CD14-positive monocyte (primary cell): ENCODE data around the gene FKBP11. TPM values are rescaled to one million over a fixed set of nuclear protein-coding genes. Genes with fewer than 3 reads are reported as not detected.

ENCODE experiments used
- DNase-seq, 3 donors: peaks; one replicate each; pipeline ENCODE4 v3.0.0-alpha.2; 2011 to 2022
- H2AFZ ChIP-seq: 2 replicates; pipeline ENCODE4 v1.6.0; 2012; ENCODE audit warnings: mild to moderate bottlenecking, low read depth, low read length, inconsistent platforms; ENCODE audit not compliant: insufficient read depth, poor library complexity, severe bottlenecking
- H3K27ac ChIP-seq, 2 donors: 1 replicate in 1 of 2; 2 replicates in 1 of 2; pipeline ENCODE4 v1.5.1; 2012 to 2013; ENCODE audit warnings: low read length in 2 of 2, control low read depth in 1 of 2, inconsistent platforms in 1 of 2, low read depth in 1 of 2, mild to moderate bottlenecking in 1 of 2
- H3K27me3 ChIP-seq, 2 donors: one replicate each; pipeline versions ENCODE4 v1.6.0 to v1.6.1; 2011 to 2013; ENCODE audit warnings: low read length in 2 of 2; ENCODE audit not compliant: control insufficient read depth in 2 of 2, insufficient read depth in 2 of 2
- H3K36me3 ChIP-seq, 2 donors: replicated peaks in 1 of 2; 1 replicate in 1 of 2; 2 replicates in 1 of 2; pipeline versions ENCODE4 v1.5.1 to v1.6.1; 2012 to 2013; ENCODE audit warnings: low read length in 2 of 2, control low read depth in 1 of 2, inconsistent platforms in 1 of 2, mild to moderate bottlenecking in 1 of 2; ENCODE audit not compliant: insufficient read depth in 2 of 2, control insufficient read depth in 1 of 2
- H3K4me1 ChIP-seq, 2 donors: 1 replicate in 1 of 2; 2 replicates in 1 of 2; pipeline versions ENCODE4 v1.5.1 to v1.6.1; 2012 to 2013; ENCODE audit warnings: low read length in 2 of 2, control low read depth in 1 of 2, inconsistent platforms in 1 of 2, mild to moderate bottlenecking in 1 of 2, moderate library complexity in 1 of 2; ENCODE audit not compliant: insufficient read depth in 2 of 2, control insufficient read depth in 1 of 2
- H3K4me2 ChIP-seq: replicated peaks from 2 replicates; pipeline ENCODE3; 2012; ENCODE audit warnings: low read length, moderate library complexity, mild to moderate bottlenecking; ENCODE audit not compliant: poor library complexity, severe bottlenecking; ENCODE audit errors: extremely low read depth
- H3K4me3 ChIP-seq, 3 experiments: fragments of 200-600 bp in 1 of 3; sonication (generic) in 1 of 3; replicated peaks in 1 of 3; 1 replicate in 2 of 3; 2 replicates in 1 of 3; pipeline ENCODE4 v1.5.1; 2011 to 2013; ENCODE audit warnings: low read length in 3 of 3, mild to moderate bottlenecking in 3 of 3, control low read depth in 2 of 3, low read depth in 2 of 3, inconsistent platforms in 1 of 3, moderate library complexity in 1 of 3
- H3K79me2 ChIP-seq: 2 replicates; pipeline ENCODE4 v1.6.0; 2012; ENCODE audit warnings: mild to moderate bottlenecking, control low read depth, inconsistent platforms, low read length, moderate library complexity; ENCODE audit not compliant: insufficient read depth
- H3K9ac ChIP-seq: 2 replicates; pipeline ENCODE4 v1.6.0; 2017; ENCODE audit warnings: low read length, mild to moderate bottlenecking; ENCODE audit not compliant: insufficient read depth, poor library complexity, severe bottlenecking
- H3K9me3 ChIP-seq, 2 donors: replicated peaks in 1 of 2; 1 replicate in 1 of 2; 2 replicates in 1 of 2; pipeline versions ENCODE4 v1.5.1 to v1.6.1; 2012 to 2013; ENCODE audit warnings: low read length in 2 of 2, control low read depth in 1 of 2; ENCODE audit not compliant: control insufficient read depth in 1 of 2, insufficient read depth in 1 of 2
- H4K20me1 ChIP-seq: 2 replicates; pipeline ENCODE4 v1.6.0; 2012; ENCODE audit warnings: mild to moderate bottlenecking, low read length, control low read depth, moderate library complexity; ENCODE audit not compliant: insufficient read depth
- H3K27ac Mint-ChIP-seq, 7 donors: one replicate each; pipeline ENCODE4 v1.8.0; 2020; ENCODE audit warnings: mild to moderate bottlenecking in 7 of 7, mixed read lengths in 7 of 7, moderate library complexity in 6 of 7, inconsistent platforms in 2 of 7
- H3K27me3 Mint-ChIP-seq, 3 donors: one replicate each; pipeline ENCODE4 v1.8.0; 2021 to 2022; ENCODE audit warnings: low read depth in 3 of 3, mild to moderate bottlenecking in 3 of 3, mixed read lengths in 3 of 3, moderate library complexity in 3 of 3, inconsistent platforms in 1 of 3
- H3K36me3 Mint-ChIP-seq, 2 donors: one replicate each; pipeline ENCODE4 v1.8.0; 2020; ENCODE audit warnings: mixed read lengths in 2 of 2, inconsistent platforms in 1 of 2, mild to moderate bottlenecking in 1 of 2
- H3K4me1 Mint-ChIP-seq: one replicate; pipeline ENCODE4 v1.8.0; 2020; ENCODE audit warnings: mild to moderate bottlenecking, mixed read lengths
- H3K4me3 Mint-ChIP-seq, 2 donors: one replicate each; pipeline ENCODE4 v1.8.0; 2020; ENCODE audit warnings: mild to moderate bottlenecking in 2 of 2, mixed read lengths in 2 of 2, moderate library complexity in 1 of 2
- H3K9me3 Mint-ChIP-seq, 7 donors: one replicate each; pipeline ENCODE4 v1.8.0; 2020 to 2022; ENCODE audit warnings: mixed read lengths in 7 of 7, mild to moderate bottlenecking in 6 of 7, moderate library complexity in 6 of 7, inconsistent platforms in 2 of 7
- WGBS: methylation state at CpG from one replicate; pipeline ENCODE4 v1.1.5; 2013; ENCODE audit warnings: missing lambda C conversion rate; ENCODE audit not compliant: insufficient coverage; 5-methylcytosine and 5-hydroxymethylcytosine counted together
- intact Hi-C, 2 donors: fragments of 100-400 bp; cut with micrococcal nuclease; formaldehyde crosslinking; loops; one replicate each; pipeline versions ENCODE4 v1.15.0 to v1.15.1; 2023
- polyA plus RNA-seq, 3 donors: library from polyadenylated mRNA; depleted of rRNA in 1 of 3; unstranded in 2 of 3; stranded (reverse) in 1 of 3; fragments of 300-500 nt in 2 of 3; fragments of >200 nt in 1 of 3; fragmentation: Illumina TruSeq in 2 of 3; gene quantifications; 1 replicate in 2 of 3; 2 replicates in 1 of 3; pipeline ENCODE4 v1.2.3, GENCODE V29; 2012 to 2021
- TF ChIP-seq, protein P1 (sequence below): fragments of 200-600 bp; IDR thresholded peaks from one replicate; pipeline ENCODE4 v1.8.0; 2022; ENCODE audit warnings: antibody characterized with exemption, mild to moderate bottlenecking

Gene FKBP11
- polyA plus RNA-seq, 3 donors, result 1.5 to 15.2 (median 2.2) TPM

DNA sequence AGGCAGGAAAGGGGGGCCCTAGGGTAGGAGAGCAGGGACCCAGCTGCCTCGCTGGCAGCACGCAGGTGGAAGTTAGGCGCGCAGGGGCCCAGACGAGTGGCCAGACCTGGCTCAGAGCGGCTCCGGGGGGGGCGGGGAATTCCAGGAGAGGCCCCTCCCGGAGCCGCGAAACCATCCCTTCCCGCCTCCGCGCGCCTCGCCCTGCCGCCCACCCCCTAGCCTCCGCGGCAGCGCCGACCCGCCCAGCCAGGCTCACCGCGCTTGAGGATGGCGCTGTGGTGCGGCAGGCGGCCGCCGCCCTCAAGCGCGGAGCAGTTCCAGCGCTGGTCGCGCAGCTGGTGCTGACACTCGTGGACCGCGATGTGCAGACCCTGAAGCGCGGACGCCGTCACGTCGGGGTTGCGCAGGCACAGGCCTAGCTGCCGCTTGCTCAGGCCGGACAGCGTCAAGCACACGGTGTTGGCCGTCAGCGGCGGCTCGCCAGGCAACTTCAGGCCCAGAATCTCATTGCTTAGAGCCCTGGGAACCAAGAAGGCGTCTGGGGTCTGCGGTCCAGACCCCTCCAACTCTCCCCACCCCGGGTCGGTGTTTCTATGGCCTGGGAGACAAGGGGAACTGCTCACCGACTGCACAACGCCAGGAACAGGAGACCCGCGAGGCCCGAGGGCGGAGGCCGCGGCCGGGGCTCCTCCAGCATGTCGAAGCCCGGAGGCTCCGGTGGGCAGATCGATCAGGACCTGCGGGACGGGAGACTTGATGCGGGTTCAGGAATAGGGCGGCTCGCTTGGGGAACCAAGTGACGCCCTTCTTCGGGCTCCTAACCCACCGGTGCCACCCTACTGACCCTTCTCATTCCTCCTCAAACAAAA lies 44.8 kb upstream of the FKBP11 start:
- peaks cover 60 to 74% (median 66%) of the 10 kb centered on the region in 3 donors for H3K27me3 Mint-ChIP-seq

DNA sequence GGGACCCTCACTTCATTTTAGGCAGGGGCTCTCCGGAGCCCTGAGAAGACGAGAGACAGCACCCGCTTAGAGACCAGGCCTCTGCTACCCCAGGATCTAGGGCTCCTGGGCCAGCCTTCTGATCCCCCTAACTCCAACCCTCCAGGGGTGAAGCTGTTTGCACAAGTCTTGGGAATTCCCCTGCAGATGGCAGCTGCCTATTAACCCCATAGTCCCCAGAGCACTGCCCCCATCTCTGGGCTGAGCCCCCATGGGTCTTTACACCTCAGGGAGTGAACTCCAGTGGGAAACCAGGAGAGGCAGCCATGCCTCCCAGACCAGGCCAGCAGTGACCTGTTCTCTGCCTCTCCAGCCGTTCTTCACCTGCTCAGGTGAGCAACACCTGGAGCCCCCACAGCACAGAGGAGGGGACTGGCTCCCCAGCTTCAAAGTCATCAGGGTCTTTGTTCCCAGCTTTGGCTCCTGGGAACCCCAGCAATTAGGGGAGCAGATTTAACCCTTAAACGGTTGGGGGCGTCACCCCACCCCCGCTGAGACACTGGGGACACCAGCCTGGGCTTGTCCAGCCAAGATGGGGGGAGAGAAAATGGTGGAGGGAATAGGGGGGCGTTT lies 44.0 kb upstream of the FKBP11 start:
- Histone ChIP-seq H3K27me3 (peaks cover 40 to 61% of the 10 kb centered on the region in 2 donors), H3K4me3 (no peak overlapping the region), H3K4me2 (no peak overlapping the region), H3K4me1 (peaks cover 38 to 55% of the 10 kb centered on the region in 2 donors), H4K20me1 (peaks cover 10% of the 10 kb centered on the region), H3K9me3 (peaks cover 0 to 20% of the 10 kb centered on the region in 2 donors), H3K9ac (no peak overlapping the region), H3K79me2 (no peaks in the 10 kb centered on the region), H3K27ac (no peak overlapping the region), H3K36me3 (no peaks in the 10 kb centered on the region), H2AFZ (no peak overlapping the region)
- intact Hi-C loops, result no loop called here
- peak overlapping the region in 1 of 2 donors; percentile 65 for H3K4me3 Mint-ChIP-seq
- peaks cover 3 to 14% of the 10 kb centered on the region in 2 donors for H3K36me3 Mint-ChIP-seq
- H3K27me3 Mint-ChIP-seq, result peaks cover 52 to 66% (median 61%) of the 10 kb centered on the region in 3 donors
- WGBS, result 73% methylated on average over 5 of the region's 8 CpGs
- H3K4me1 Mint-ChIP-seq, result peaks cover 45% of the 10 kb centered on the region
- H3K27ac Mint-ChIP-seq, result peak overlapping the region in 1 of 7 donors; percentile 46
- TF ChIP-seq, protein P1, sequence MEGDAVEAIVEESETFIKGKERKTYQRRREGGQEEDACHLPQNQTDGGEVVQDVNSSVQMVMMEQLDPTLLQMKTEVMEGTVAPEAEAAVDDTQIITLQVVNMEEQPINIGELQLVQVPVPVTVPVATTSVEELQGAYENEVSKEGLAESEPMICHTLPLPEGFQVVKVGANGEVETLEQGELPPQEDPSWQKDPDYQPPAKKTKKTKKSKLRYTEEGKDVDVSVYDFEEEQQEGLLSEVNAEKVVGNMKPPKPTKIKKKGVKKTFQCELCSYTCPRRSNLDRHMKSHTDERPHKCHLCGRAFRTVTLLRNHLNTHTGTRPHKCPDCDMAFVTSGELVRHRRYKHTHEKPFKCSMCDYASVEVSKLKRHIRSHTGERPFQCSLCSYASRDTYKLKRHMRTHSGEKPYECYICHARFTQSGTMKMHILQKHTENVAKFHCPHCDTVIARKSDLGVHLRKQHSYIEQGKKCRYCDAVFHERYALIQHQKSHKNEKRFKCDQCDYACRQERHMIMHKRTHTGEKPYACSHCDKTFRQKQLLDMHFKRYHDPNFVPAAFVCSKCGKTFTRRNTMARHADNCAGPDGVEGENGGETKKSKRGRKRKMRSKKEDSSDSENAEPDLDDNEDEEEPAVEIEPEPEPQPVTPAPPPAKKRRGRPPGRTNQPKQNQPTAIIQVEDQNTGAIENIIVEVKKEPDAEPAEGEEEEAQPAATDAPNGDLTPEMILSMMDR, result no peak
- no peak for DNase-seq
- H3K9me3 Mint-ChIP-seq, result peaks cover 0 to 20% (median 12%) of the 10 kb centered on the region in 7 donors

More for the DNA sequence above, 44.8 kb upstream of the FKBP11 start:
- peak overlapping the region; percentile 51 for H3K4me2 ChIP-seq
- Mint-ChIP-seq H3K9me3 (peaks cover 0 to 20% (median 12%) of the 10 kb centered on the region in 7 donors), H3K4me1 (peaks cover 45% of the 10 kb centered on the region), H3K27ac (no peak overlapping the region), H3K4me3 (peak overlapping the region; percentile 24 to 76), H3K36me3 (peaks cover 3 to 14% of the 10 kb centered on the region in 2 donors)
- H3K9ac ChIP-seq, result no peak overlapping the region
- 4% methylated on average over 62 of the region's 77 CpGs for WGBS
- H3K79me2 ChIP-seq, result no peaks in the 10 kb centered on the region
- peaks cover 41 to 68% of the 10 kb centered on the region in 2 donors for H3K27me3 ChIP-seq
- H2AFZ ChIP-seq, result peak overlapping the region; percentile 46
- peaks cover 38 to 55% of the 10 kb centered on the region in 2 donors for H3K4me1 ChIP-seq
- peaks cover 10% of the 10 kb centered on the region for H4K20me1 ChIP-seq
- H3K4me3 ChIP-seq, result no peak overlapping the region
- H3K9me3 ChIP-seq, result peaks cover 0 to 20% of the 10 kb centered on the region in 2 donors
- no peak for DNase-seq
- H3K27ac ChIP-seq, result no peak overlapping the region
- TF ChIP-seq, protein P1, result no peak
- H3K36me3 ChIP-seq, result no peaks in the 10 kb centered on the region
- intact Hi-C loops, result loop anchor here in 1 of 2 donors (10.0 kb wide), 1 partner anchor 115 kb away; the partner anchor contains the start of gene DDX23
